ENCODE measurements around the gene SP6.

DNA sequence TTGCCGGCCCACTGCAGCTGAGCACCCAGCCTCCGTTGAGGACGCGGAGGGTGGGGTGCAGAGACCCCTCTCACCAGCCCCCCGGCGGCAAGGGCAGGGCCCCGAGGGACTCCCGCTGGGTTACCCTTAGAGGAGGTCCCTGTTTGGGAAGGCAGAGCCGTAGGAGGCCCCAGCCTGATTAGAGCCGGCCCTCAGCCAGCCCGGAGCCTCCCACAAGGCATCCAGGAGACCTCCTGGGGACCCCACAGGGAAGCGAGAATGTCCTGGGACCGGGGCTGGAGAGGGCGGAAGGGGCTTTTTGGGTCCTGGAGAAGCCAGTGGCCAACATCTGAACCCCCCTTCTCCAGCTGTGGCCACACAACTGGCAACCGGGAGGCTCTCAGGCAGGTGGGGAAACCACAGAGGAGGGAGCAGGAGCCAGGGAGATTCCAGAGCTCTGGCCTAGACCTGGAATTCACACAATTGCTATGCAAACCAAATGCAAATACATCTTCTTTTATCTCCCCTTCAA, 21.7 kb upstream of the SP6 start:
- TF ChIP-seq, protein P1, sequence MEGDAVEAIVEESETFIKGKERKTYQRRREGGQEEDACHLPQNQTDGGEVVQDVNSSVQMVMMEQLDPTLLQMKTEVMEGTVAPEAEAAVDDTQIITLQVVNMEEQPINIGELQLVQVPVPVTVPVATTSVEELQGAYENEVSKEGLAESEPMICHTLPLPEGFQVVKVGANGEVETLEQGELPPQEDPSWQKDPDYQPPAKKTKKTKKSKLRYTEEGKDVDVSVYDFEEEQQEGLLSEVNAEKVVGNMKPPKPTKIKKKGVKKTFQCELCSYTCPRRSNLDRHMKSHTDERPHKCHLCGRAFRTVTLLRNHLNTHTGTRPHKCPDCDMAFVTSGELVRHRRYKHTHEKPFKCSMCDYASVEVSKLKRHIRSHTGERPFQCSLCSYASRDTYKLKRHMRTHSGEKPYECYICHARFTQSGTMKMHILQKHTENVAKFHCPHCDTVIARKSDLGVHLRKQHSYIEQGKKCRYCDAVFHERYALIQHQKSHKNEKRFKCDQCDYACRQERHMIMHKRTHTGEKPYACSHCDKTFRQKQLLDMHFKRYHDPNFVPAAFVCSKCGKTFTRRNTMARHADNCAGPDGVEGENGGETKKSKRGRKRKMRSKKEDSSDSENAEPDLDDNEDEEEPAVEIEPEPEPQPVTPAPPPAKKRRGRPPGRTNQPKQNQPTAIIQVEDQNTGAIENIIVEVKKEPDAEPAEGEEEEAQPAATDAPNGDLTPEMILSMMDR (IDR thresholded peaks at IDR 0.05), result no peak
- no peak for TF ChIP-seq POLR2A (IDR thresholded peaks at IDR 0.05; ENCODE audit: low read depth)
- no peak for TF ChIP-seq EP300 (IDR thresholded peaks at IDR 0.05)

Data from esophagus muscularis mucosa (tissue), 4 donors.